Measurements from ENCODE around the gene IL1RAPL1. TPM values are rescaled to one million over a fixed set of nuclear protein-coding genes. Genes with fewer than 3 reads are reported as not detected.

The IL1RAPL1 gene
- total RNA-seq, 4 donors from 2014 or later = 0.78 TPM; not detected in 3

GRCh38 chrX:29947225-29947624 is 1360.0 kb downstream of the IL1RAPL1 start:
- DNase-seq = no peak
- Histone ChIP-seq H3K27me3 (no peaks in the 10 kb centered on the region), H3K4me3 (replicated peaks in 1 of 3) (no peak overlapping the region), H3K9me3 (no peaks in the 10 kb centered on the region), H3K36me3 (no peaks in the 10 kb centered on the region), H3K27ac (no peak overlapping the region), H3K4me1 (no peaks in the 10 kb centered on the region)
- TF ChIP-seq POLR2A (IDR thresholded peaks at IDR 0.05) (no peak), CTCF (IDR thresholded peaks at IDR 0.05) (no peak)
- intact Hi-C loops (cut with DNase I) = no loop called here
- WGBS, 2 donors = 93 to 96% methylated on average over 3 of the region's 3 CpGs

- 38 to 39% methylated on average over 1 of the region's 1 CpG for WGBS, 2 donors
- TF ChIP-seq CTCF (IDR thresholded peaks at IDR 0.05) (no peak), POLR2A (IDR thresholded peaks at IDR 0.05) (no peak)
- Histone ChIP-seq H3K27ac (no peak overlapping the region), H3K36me3 (no peaks in the 10 kb centered on the region), H3K27me3 (no peaks in the 10 kb centered on the region), H3K9me3 (no peaks in the 10 kb centered on the region), H3K4me1 (no peaks in the 10 kb centered on the region), H3K4me3 (replicated peaks in 1 of 3) (no peak overlapping the region)
- intact Hi-C loops (cut with DNase I) = no loop called here
- no peak for DNase-seq
These were observed 1361.4 kb downstream of the IL1RAPL1 start for GRCh38 chrX:29948653-29949052.

- no peak for DNase-seq
- intact Hi-C loops (cut with DNase I) = no loop called here
These were observed 1364.8 kb downstream of the IL1RAPL1 start for GRCh38 chrX:29952016-29952415.

GRCh38 chrX:29962061-29962460 is 1374.8 kb downstream of the IL1RAPL1 start:
- TF ChIP-seq POLR2A (IDR thresholded peaks at IDR 0.05) (no peak), CTCF (IDR thresholded peaks at IDR 0.05) (no peak)
- WGBS, 2 donors = 87 to 92% methylated on average over 2 of the region's 2 CpGs
- H3K27me3 ChIP-seq = no peaks in the 10 kb centered on the region
- no peaks in the 10 kb centered on the region for H3K9me3 ChIP-seq
- H3K4me1 ChIP-seq = no peaks in the 10 kb centered on the region
- intact Hi-C loops (cut with DNase I) = no loop called here
- DNase-seq = no peak
- no peak overlapping the region for H3K27ac ChIP-seq
- no peak overlapping the region for H3K4me3 ChIP-seq (replicated peaks in 1 of 3)
- H3K36me3 ChIP-seq = no peaks in the 10 kb centered on the region

More at GRCh38 chrX:29952016-29952415, 1364.8 kb downstream of the IL1RAPL1 start:
- Histone ChIP-seq H3K36me3 (no peaks in the 10 kb centered on the region), H3K27me3 (no peaks in the 10 kb centered on the region), H3K4me3 (replicated peaks in 1 of 3) (no peak overlapping the region), H3K4me1 (no peaks in the 10 kb centered on the region), H3K9me3 (no peaks in the 10 kb centered on the region), H3K27ac (no peak overlapping the region)
- WGBS, 2 donors = 93 to 99% methylated on average over 3 of the region's 3 CpGs
- TF ChIP-seq CTCF (IDR thresholded peaks at IDR 0.05) (no peak), POLR2A (IDR thresholded peaks at IDR 0.05) (no peak)

GRCh38 chrX:29965634-29966033 is 1378.4 kb downstream of the IL1RAPL1 start:
- no peak for DNase-seq
- H3K27ac ChIP-seq = no peak overlapping the region
- no peaks in the 10 kb centered on the region for H3K4me1 ChIP-seq
- intact Hi-C loops (cut with DNase I) = no loop called here
- TF ChIP-seq CTCF (IDR thresholded peaks at IDR 0.05) = no peak
- TF ChIP-seq POLR2A (IDR thresholded peaks at IDR 0.05) = no peak
- 79 to 82% methylated on average over 1 of the region's 1 CpG for WGBS, 2 donors
- no peaks in the 10 kb centered on the region for H3K36me3 ChIP-seq
- H3K4me3 ChIP-seq (replicated peaks in 1 of 3) = no peak overlapping the region
- no peaks in the 10 kb centered on the region for H3K9me3 ChIP-seq
- no peaks in the 10 kb centered on the region for H3K27me3 ChIP-seq

Measured in thyroid gland (tissue), 4 donors.